ENCODE results near the gene BCAS3.

GRCh38 chr17:61265397-61265796 lies 587.7 kb downstream of the BCAS3 start:
- TF ChIP-seq EGR1 (IDR thresholded peaks at IDR 0.05; ENCODE audit: low read depth in 2 of 2): no peak
- TF ChIP-seq, protein P1, sequence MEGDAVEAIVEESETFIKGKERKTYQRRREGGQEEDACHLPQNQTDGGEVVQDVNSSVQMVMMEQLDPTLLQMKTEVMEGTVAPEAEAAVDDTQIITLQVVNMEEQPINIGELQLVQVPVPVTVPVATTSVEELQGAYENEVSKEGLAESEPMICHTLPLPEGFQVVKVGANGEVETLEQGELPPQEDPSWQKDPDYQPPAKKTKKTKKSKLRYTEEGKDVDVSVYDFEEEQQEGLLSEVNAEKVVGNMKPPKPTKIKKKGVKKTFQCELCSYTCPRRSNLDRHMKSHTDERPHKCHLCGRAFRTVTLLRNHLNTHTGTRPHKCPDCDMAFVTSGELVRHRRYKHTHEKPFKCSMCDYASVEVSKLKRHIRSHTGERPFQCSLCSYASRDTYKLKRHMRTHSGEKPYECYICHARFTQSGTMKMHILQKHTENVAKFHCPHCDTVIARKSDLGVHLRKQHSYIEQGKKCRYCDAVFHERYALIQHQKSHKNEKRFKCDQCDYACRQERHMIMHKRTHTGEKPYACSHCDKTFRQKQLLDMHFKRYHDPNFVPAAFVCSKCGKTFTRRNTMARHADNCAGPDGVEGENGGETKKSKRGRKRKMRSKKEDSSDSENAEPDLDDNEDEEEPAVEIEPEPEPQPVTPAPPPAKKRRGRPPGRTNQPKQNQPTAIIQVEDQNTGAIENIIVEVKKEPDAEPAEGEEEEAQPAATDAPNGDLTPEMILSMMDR (IDR thresholded peaks at IDR 0.05; ENCODE audit: low read depth, low read length, missing input control): no peak
